Right cardiac atrium (tissue), 5 donors: ENCODE data around the gene RPSA. TPM values are rescaled to one million over a fixed set of nuclear protein-coding genes. Genes with fewer than 3 reads are reported as not detected.
A peak's percentile ranks its signal among the peaks of the same experiment; 100 is the strongest.

Experiments used
- ATAC-seq, 2 donors: fragments of 200-7000 bp; cut with Tn5 transposase; one replicate each; pipeline versions ENCODE4 v1.8.0 to v1.9.1; 2020; ENCODE audit warnings: moderate library complexity in 2 of 2, mild to moderate bottlenecking in 1 of 2
- DNase-seq, 3 donors: peaks; one replicate each; pipeline ENCODE4 v3.0.0-alpha.2; 2020
- H3K27ac ChIP-seq: one replicate; pipeline ENCODE4 v1.5.1; 2013; ENCODE audit warnings: mild to moderate bottlenecking, low read length, control low read depth, moderate library complexity
- H3K27me3 ChIP-seq: one replicate; pipeline ENCODE4 v1.6.1; 2013; ENCODE audit not compliant: control insufficient read depth, insufficient read depth
- H3K4me1 ChIP-seq: one replicate; pipeline ENCODE4 v1.6.1; 2013; ENCODE audit warnings: low read length; ENCODE audit not compliant: control insufficient read depth, insufficient read depth
- H3K4me3 ChIP-seq: one replicate; pipeline ENCODE4 v1.5.1; 2013; ENCODE audit warnings: low read length, control low read depth
- H3K9me3 ChIP-seq: one replicate; pipeline ENCODE4 v1.6.1; 2013; ENCODE audit warnings: low read length; ENCODE audit not compliant: control insufficient read depth
- WGBS: extraction: QIAGEN DNeasy Blood & Tissue Kit; methylation state at CpG from one replicate; pipeline ENCODE4 v1.1.7; 2013; 5-methylcytosine and 5-hydroxymethylcytosine counted together
- intact Hi-C, 4 donors: fragments of 100-400 bp; cut with DNase I; formaldehyde crosslinking; loops; one replicate each; pipeline versions ENCODE4 v1.11.0 to v1.14.0; 2022 to 2023
- polyA plus RNA-seq: library from polyadenylated mRNA; stranded (reverse); fragments of 200-250 nt; gene quantifications from one replicate; pipeline ENCODE4 v1.2.3, GENCODE V29; 2013
- total RNA-seq, 4 donors: library from RNA; stranded (reverse); fragmentation: NEBNext Ultra II Directional; extraction: Animal tissue kit (Norgen Biotek cat#: 25700); gene quantifications; one replicate each; pipeline ENCODE4 v1.2.1, GENCODE V29; 2021
- donor health status: healthy with polysubstance abuse.
- donor health status: DM: no; HTN: yes; CAD: no.
- donor health status: DM: no; HTN: no; CAD: no.
- donor health status: DM: no; HTN: yes; CAD: no; lungs with severe emphysema.
- donor health status: DM: yes; HTN: yes; CAD: no.

RPSA gene
- total and polyA plus RNA-seq, 5 donors = 446 to 642 (median 557) TPM

DNA sequence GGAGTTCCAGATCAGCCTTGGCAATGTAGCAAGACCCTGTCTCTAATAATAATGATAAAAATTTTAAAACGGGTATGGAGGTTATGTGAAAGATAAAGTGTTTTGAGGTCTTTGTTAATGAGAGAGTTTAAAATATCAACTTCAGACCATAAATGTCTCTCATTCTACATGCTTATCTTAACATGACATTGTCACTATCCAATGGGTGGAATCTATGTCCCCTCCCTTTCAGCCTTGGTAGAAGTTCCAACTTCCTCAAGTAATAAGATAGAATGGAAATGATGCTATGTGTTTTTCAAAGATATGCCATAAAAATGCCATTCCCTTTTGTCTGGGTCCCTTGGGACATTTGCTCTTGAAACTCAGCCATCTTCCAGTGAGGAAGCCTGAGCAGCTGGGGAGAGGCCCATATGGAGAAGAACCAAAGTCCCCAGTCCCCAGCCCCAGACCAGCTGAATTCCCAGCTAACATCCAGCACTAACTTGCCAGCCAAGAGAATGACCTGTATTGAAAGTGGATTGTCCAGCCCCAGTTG lies 17.0 kb downstream of the RPSA start:
- 54% methylated on average over 1 of the region's 1 CpG for WGBS
- Histone ChIP-seq H3K4me1 (peaks cover 1% of the 10 kb centered on the region), H3K27me3 (no peaks in the 10 kb centered on the region), H3K27ac (no peak overlapping the region), H3K9me3 (no peaks in the 10 kb centered on the region), H3K4me3 (no peak overlapping the region)
- no peak for ATAC-seq
- intact Hi-C loops = no loop called here
- no peak for DNase-seq

DNA sequence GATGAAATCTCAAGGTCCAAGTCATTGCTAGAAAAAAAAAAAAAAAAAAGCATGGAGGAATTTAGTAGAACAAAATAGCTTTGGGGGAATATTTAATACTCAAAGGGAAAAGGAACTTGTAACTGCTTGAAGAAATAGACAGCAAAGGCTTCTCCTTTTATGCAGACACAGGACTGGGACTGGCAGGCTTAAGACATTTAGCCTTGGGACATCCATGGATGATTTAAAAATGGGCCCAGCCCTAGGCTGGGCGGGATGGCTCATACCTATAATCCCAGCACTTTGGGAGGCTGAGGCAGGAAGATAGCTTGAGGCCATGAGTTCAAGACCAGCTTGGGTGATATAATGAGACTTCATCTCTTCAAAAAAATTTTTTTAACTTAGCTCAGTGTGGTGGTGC lies 19.8 kb downstream of the RPSA start:
- Histone ChIP-seq H3K27ac (no peak overlapping the region), H3K4me1 (peaks cover 2% of the 10 kb centered on the region), H3K27me3 (no peaks in the 10 kb centered on the region), H3K4me3 (no peak overlapping the region), H3K9me3 (no peaks in the 10 kb centered on the region)
- intact Hi-C loops = no loop called here
- DNase-seq (no peak), ATAC-seq (no peak)
- WGBS = 95% methylated on average over 1 of the region's 1 CpG

DNA sequence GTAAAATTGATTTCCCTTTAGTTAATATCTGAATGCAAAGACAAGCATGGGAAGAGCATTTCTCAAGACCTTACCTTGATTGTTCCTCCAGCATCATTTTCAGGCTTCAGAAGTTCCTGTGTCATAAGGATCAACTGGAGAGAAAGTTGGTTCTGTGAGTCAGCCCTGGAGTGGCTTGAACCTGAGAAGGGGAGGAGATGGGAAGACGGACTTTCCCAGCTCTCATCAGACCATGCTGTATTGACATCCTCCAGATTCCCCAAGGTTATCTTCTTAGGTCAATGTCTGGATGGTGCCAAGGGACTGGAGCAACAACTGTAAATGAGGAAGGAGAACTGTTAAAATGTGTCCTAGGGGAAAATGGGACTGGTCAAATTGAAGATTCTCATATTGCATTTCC lies 21.0 kb downstream of the RPSA start:
- no peaks in the 10 kb centered on the region for H3K9me3 ChIP-seq
- 55% methylated on average over 1 of the region's 1 CpG for WGBS

DNA sequence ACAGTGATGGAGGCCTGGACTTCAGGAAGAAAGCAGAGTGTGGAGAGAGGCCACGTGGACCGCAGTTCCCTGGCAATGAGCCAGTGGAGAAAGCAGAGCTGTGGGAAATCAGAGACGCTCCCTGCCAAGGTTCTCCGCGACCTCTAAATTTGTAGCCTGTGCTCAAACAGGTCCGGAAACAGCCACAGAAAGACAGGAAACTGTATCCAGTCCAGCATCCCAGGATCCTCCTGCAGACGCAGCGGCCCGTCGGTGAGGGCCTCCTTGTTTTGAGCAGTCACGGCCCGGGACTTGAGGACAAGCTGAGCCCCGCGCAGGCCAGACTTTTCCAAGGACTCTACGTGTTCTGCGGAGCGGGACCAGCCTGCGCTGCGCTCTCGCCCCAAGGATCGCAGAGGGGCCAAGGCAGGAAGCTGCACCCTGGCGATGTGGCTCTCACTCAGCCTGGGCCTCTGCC lies 22.3 kb downstream of the RPSA start:
- intact Hi-C loops = no loop called here
- 45% methylated on average over 22 of the region's 22 CpGs for WGBS
- Histone ChIP-seq H3K9me3 (no peaks in the 10 kb centered on the region), H3K4me1 (peaks cover 5% of the 10 kb centered on the region), H3K27me3 (no peaks in the 10 kb centered on the region), H3K4me3 (no peak overlapping the region), H3K27ac (peak overlapping the region; percentile 33)
- peak; percentile 80 to 84 for ATAC-seq
- peak; percentile 59 to 80 (median 68) for DNase-seq

More for the DNA sequence above, 21.0 kb downstream of the RPSA start:
- ATAC-seq = no peak
- no peaks in the 10 kb centered on the region for H3K27me3 ChIP-seq
- no peak for DNase-seq
- H3K4me1 ChIP-seq = peaks cover 2% of the 10 kb centered on the region
- H3K27ac ChIP-seq = no peak overlapping the region
- intact Hi-C loops = no loop called here
- H3K4me3 ChIP-seq = no peak overlapping the region

DNA sequence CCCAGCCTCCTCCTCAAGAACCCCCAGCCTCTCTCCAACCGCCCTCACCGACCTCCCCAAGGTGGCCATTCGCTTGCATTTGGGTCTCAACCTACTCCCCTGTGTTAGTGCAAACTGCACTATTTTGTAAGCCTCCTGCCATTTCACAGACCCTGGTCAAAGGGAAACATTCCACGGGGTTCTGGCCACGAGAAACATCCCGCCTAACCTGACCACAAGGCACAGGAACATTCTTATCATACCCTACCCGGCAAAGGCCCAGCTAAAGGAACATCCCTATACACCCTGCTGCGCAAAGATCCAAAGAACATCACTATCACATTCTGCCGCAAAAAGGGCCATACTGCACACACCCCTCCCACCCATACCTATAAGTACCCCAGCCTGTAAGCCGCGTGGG lies 22.9 kb downstream of the RPSA start:
- Histone ChIP-seq H3K27me3 (no peaks in the 10 kb centered on the region), H3K9me3 (no peaks in the 10 kb centered on the region), H3K27ac (no peak overlapping the region), H3K4me3 (no peak overlapping the region), H3K4me1 (peaks cover 5% of the 10 kb centered on the region)
- 92% methylated on average over 11 of the region's 11 CpGs for WGBS
- intact Hi-C loops = no loop called here
- ATAC-seq (no peak), DNase-seq (no peak)

DNA sequence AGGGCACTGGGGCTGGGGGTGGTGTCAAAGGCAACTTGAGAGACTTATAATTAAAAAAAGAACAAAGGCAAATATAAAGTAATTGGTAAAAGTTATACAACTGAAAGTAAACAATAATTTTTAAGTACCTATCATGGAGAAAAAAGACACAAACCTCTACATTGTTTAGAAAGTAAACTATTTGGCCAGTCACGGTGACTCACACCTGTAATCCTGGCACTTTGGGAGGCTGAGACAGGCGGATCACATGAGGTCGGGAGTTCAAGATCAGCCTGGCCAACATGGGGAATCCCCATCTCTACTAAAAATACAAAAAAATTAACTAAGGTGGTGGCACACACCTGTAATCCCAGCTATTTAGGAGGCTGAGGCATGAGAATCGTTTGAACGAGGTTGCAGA lies 25.8 kb downstream of the RPSA start:
- Histone ChIP-seq H3K4me1 (peaks cover 5% of the 10 kb centered on the region), H3K9me3 (no peaks in the 10 kb centered on the region), H3K4me3 (no peak overlapping the region), H3K27me3 (no peaks in the 10 kb centered on the region), H3K27ac (no peak overlapping the region)
- intact Hi-C loops = no loop called here
- 93% methylated on average over 5 of the region's 5 CpGs for WGBS
- ATAC-seq = no peak
- no peak for DNase-seq

DNA sequence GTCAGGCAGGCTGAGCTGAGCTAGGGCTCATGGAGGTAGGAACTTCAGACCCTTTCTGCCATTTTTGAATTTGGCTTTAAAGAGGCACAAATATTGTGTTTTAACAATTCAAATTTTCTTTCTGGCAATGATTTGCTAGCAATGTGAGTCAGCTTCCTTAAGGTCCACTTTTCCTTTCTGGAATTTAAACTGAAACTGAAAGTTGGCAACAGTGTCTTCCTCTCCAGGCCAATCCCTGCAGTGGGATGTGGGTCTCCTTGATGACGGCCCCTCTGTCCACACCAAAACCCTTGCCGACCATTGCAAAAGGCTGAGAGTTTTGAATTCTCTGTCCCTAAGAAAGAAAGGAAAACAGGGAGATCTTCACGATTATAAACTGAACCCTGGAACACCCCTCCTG lies 27.1 kb downstream of the RPSA start:
- peaks cover 2% of the 10 kb centered on the region for H3K4me1 ChIP-seq
- WGBS = 52% methylated on average over 3 of the region's 3 CpGs
- peak overlapping the region; percentile 64 for H3K27ac ChIP-seq
- DNase-seq (no peak), ATAC-seq (peak in 1 of 2 donors; percentile 65)
- intact Hi-C loops = no loop called here
- no peak overlapping the region for H3K4me3 ChIP-seq
- no peaks in the 10 kb centered on the region for H3K27me3 ChIP-seq
- H3K9me3 ChIP-seq = no peaks in the 10 kb centered on the region

DNA sequence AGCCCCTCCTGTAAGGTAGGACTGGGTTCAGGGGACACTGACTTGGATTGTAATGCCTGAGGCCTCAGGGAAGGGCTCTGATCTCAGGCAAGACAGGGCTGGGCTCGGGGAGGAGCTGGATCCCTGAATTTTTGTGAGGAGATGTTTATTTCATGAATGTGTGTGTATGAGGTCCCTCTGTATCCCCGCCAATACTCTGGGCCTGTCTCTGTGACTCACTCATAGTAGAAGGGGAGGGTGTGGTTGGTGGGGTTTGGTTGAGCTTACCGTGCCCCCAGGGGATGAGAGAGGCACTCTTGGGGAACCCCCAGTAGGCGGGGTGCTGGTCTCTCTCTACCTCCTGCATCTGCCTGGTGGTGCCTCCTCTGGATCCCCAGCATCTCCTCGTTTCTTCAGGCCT lies 28.1 kb downstream of the RPSA start:
- Histone ChIP-seq H3K4me1 (peaks cover 2% of the 10 kb centered on the region), H3K27me3 (no peaks in the 10 kb centered on the region), H3K4me3 (no peak overlapping the region), H3K9me3 (no peaks in the 10 kb centered on the region), H3K27ac (no peak overlapping the region)
- DNase-seq = no peak
- intact Hi-C loops = no loop called here
- ATAC-seq = peak in 1 of 2 donors; percentile 10
- WGBS = 62% methylated on average over 5 of the region's 5 CpGs

DNA sequence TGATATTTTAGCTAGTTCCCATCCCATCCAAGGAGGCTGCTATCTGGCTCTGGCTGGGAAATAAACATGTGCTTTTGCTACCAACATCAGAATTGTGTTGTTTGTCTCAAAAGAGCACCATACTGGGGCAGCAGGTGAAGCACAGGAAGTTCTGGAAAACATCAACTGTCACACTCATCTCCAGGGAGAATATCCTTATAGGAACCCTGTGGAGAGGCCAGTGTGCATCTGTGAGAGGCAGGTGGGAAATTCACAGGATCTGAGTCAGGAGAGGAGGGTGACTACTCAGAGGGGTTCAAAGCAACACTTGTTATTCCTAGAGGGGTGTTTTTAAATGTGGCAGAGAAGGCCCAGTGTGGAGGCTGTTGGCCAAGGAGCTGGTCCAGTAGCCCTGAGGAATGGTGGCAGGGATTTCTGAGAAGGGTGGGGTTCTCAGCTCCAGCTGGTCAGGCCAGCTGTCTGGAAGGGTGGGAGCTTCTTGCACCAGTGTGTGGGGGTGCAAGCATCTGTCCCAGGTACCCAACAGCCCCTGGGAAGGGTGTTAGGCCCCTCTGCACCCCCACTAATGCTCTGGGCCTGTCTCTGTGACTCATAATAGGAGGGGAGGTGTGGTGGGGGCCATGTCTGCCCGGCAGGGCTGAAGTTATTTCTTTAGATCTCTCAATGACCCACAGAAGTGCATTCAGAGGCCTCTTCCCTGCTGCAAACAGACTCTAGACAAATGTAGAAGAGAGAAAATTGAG lies 28.7 kb downstream of the RPSA start:
- no peak for DNase-seq
- intact Hi-C loops = no loop called here
- 68% methylated on average over 1 of the region's 1 CpG for WGBS

DNA sequence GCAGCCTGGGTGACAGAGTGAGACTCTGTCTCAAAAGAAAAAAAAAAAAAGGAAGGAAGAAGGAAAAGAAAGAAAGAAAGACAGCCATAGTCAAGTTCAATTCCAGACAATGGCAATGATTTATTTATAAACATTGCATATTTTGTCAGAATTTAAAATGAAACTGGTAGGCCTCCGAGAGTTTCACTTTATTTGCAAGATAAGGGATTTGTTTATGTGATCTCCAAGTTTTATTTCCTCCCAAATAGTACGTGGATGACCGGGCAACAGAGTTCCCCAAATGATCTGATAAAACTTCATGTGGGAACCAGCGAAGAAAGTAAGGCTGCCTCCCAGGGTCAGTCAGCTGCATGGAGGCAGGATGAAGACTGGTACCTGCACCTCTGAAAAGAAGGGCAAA lies 32.4 kb downstream of the RPSA start:
- Histone ChIP-seq H3K9me3 (no peaks in the 10 kb centered on the region), H3K4me3 (no peak overlapping the region), H3K4me1 (no peaks in the 10 kb centered on the region), H3K27ac (no peak overlapping the region), H3K27me3 (no peaks in the 10 kb centered on the region)
- ATAC-seq (no peak), DNase-seq (no peak)
- 54% methylated on average over 4 of the region's 4 CpGs for WGBS
- intact Hi-C loops = no loop called here

More for the DNA sequence above, 28.7 kb downstream of the RPSA start:
- no peak overlapping the region for H3K27ac ChIP-seq
- no peaks in the 10 kb centered on the region for H3K9me3 ChIP-seq
- H3K4me3 ChIP-seq = no peak overlapping the region
- no peaks in the 10 kb centered on the region for H3K27me3 ChIP-seq
- ATAC-seq = no peak
- peaks cover 2% of the 10 kb centered on the region for H3K4me1 ChIP-seq

DNA sequence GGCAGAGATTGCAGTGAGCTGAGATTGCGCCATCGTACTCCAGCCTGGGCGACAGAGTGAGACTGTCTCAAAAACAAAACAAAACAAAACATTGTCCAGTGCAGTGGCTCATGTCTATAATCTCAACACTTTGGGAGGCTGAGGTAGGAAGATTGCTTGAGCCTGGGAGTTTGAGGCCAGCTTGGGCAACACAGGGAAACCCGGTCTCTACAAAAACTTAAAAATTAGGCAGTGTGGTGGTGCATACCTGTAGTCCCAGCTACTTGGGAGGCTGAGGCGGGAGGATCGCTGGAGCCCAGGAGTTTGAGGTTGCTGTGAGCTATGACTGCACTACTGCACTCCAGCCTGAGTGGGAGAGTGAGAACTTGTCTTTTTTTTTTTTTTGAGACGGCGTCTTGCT lies 33.8 kb downstream of the RPSA start:
- no peak overlapping the region for H3K27ac ChIP-seq
- ATAC-seq (no peak), DNase-seq (no peak)
- no peaks in the 10 kb centered on the region for H3K4me1 ChIP-seq
- intact Hi-C loops = no loop called here
- H3K9me3 ChIP-seq = no peaks in the 10 kb centered on the region
- 84% methylated on average over 8 of the region's 8 CpGs for WGBS
- H3K27me3 ChIP-seq = no peaks in the 10 kb centered on the region
- H3K4me3 ChIP-seq = no peak overlapping the region
